ENCODE results near the gene ULK1. TPM values are rescaled to one million over a fixed set of nuclear protein-coding genes. Genes with fewer than 3 reads are reported as not detected.

The ULK1 gene
- total and polyA plus RNA-seq, 2 experiments from 2014 or later, result 8.4 to 33.8 TPM

- no peak overlapping the region for H3K27ac Mint-ChIP-seq
- no peak overlapping the region for H3K4me3 Mint-ChIP-seq
- DNase-seq (ENCODE audit: low spot score), result no peak
- Histone ChIP-seq H2AFZ (no peak overlapping the region), H3K79me2 (replicated peaks; ENCODE audit: insufficient read depth) (no peaks in the 10 kb centered on the region), H3K4me1 (ENCODE audit: insufficient read depth) (no peaks in the 10 kb centered on the region), H3F3A (replicated peaks; ENCODE audit: low read depth) (0 out of 2 replicates have a peak, but pooled peaks cover 4% of the 10 kb centered on the region), H3K4me2 (no peak overlapping the region), H3K27ac (ENCODE audit: low read depth) (no peak overlapping the region), H4K20me1 (replicated peaks; ENCODE audit: insufficient read depth) (0 out of 2 replicates have a peak, but pooled peaks cover 9% of the 10 kb centered on the region), H3K36me3 (ENCODE audit: insufficient read depth) (no peaks in the 10 kb centered on the region), H3K9me2 (ENCODE audit: insufficient read depth) (no peaks in the 10 kb centered on the region), H3K27me3 (ENCODE audit: insufficient read depth) (no peaks in the 10 kb centered on the region), H3K4me3 (no peak overlapping the region)
- no peaks in the 10 kb centered on the region for H3K4me1 Mint-ChIP-seq
- ATAC-seq, result no peak
- TF ChIP-seq NANOG (IDR thresholded peaks at IDR 0.05; ENCODE audit: borderline replicate concordance) (no peak), REST (IDR thresholded peaks at IDR 0.05; ENCODE audit: unreplicated experiment) (no peak), JUNB (IDR thresholded peaks at IDR 0.05; ENCODE audit: unreplicated experiment) (no peak)
- H3K27me3 Mint-ChIP-seq (ENCODE audit: insufficient read depth, low read depth, poor library complexity), result peaks cover 7% of the 10 kb centered on the region
- H3K36me3 Mint-ChIP-seq (ENCODE audit: low read depth), result peaks cover 15% of the 10 kb centered on the region; the same call in 2 of the 3 replicates
- peaks cover 7% of the 10 kb centered on the region; the same call in 2 of the 3 replicates for H3K9me3 Mint-ChIP-seq
Measured at GRCh38 chr12:131921866-131922769, 27.7 kb downstream of the ULK1 start.

- Histone ChIP-seq H3K4me1 (ENCODE audit: insufficient read depth) (peaks cover 1% of the 10 kb centered on the region), H4K20me1 (replicated peaks; ENCODE audit: insufficient read depth) (0 out of 2 replicates have a peak, but pooled peaks cover 9% of the 10 kb centered on the region), H3K4me2 (no peak overlapping the region), H3K36me3 (ENCODE audit: insufficient read depth) (no peaks in the 10 kb centered on the region), H3K79me2 (replicated peaks; ENCODE audit: insufficient read depth) (no peaks in the 10 kb centered on the region), H3K27me3 (ENCODE audit: insufficient read depth) (no peaks in the 10 kb centered on the region), H3K9me2 (ENCODE audit: insufficient read depth) (no peaks in the 10 kb centered on the region), H3F3A (replicated peaks; ENCODE audit: low read depth) (0 out of 2 replicates have a peak, but pooled peaks cover 6% of the 10 kb centered on the region), H3K27ac (ENCODE audit: low read depth) (peak overlapping the region; percentile 26; the same call in 1 of the 2 replicates), H3K4me3 (no peak overlapping the region), H2AFZ (no peak overlapping the region)
- DNase-seq (ENCODE audit: low spot score) (no peak), ATAC-seq (no peak)
- Mint-ChIP-seq H3K9me3 (peaks cover 10% of the 10 kb centered on the region), H3K4me1 (0 out of 3 replicates have a peak, but pooled peaks cover under 1% of the 10 kb centered on the region), H3K36me3 (ENCODE audit: low read depth) (peaks cover 18% of the 10 kb centered on the region), H3K27me3 (ENCODE audit: insufficient read depth, low read depth, poor library complexity) (peaks cover 11% of the 10 kb centered on the region), H3K27ac (no peak overlapping the region; the same call in 1 of the 2 replicates), H3K4me3 (no peak overlapping the region)
- TF ChIP-seq CREB1 (CRISPR knock-in tag; IDR thresholded peaks at IDR 0.05; ENCODE audit: low read depth) (no peak), REST (IDR thresholded peaks at IDR 0.05; ENCODE audit: unreplicated experiment) (no peak), CTCF (conservative IDR thresholded peaks at IDR 0.05; ENCODE audit: low read depth in 2 of 2) (no peak), ETS1 (IDR thresholded peaks at IDR 0.05) (no peak)
Measured at GRCh38 chr12:131922772-131923171, 28.4 kb downstream of the ULK1 start.
